ENCODE measurements around the gene CDH4. TPM values are rescaled to one million over a fixed set of nuclear protein-coding genes. Genes with fewer than 3 reads are reported as not detected.

The CDH4 gene
- total RNA-seq, 2 experiments from 2014 or later, result 0.10 to 0.15 TPM

DNA sequence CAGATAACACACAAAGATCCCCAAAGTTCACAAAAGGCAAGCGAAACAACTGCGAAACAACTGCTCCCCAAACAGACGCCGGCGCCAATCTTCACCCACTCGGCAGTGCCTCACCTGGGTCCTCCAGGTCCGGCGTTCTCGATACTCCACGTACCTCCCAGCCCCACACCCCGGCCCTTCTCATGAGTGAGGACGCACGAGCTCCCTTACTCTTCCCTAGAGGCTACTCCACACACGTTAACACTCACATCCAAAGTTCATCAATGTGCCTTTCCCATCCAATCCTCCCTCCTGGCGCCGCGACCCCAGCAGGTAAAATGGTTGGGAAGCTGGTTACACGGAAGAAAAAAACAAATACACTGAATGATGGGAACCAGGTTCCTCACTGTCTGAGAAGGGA, 736.6 kb downstream of the CDH4 start:
- no peak overlapping the region for H3K27ac Mint-ChIP-seq
- H3K27me3 Mint-ChIP-seq (ENCODE audit: low read depth), result no peaks in the 10 kb centered on the region
- intact Hi-C loops (cut with micrococcal nuclease), result no loop called here
- DNase-seq, result no peak
- H3K4me3 Mint-ChIP-seq, result no peak overlapping the region
- CTCF ChIA-PET, result no interaction called here
- H3K4me1 Mint-ChIP-seq (ENCODE audit: low read depth), result peaks cover 6% of the 10 kb centered on the region
- H3K36me3 Mint-ChIP-seq (ENCODE audit: low read depth), result peaks cover 78% of the 10 kb centered on the region
- peaks cover 25% of the 10 kb centered on the region for H3K9me3 Mint-ChIP-seq

DNA sequence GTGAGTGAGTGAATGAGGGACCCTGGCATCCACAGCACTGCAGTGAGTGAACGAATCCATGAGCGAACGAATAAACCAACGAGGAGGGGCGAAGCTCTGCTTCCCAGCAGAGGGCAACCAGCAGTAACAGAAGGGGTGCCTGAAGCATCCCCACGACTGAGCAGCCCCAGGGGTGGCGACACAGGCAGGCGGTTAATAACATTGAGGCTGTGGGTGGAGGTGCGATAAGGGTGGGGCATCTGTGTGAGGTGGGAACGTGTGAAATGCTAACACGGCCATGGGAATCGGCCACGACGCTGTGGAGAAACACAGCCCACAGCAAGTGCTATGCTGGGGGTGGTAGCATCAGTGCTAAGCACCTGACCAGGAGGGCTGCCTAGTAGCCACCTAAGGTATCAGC, 737.7 kb downstream of the CDH4 start:
- Mint-ChIP-seq H3K27me3 (ENCODE audit: low read depth) (no peaks in the 10 kb centered on the region), H3K36me3 (ENCODE audit: low read depth) (peaks cover 75% of the 10 kb centered on the region), H3K4me3 (no peak overlapping the region), H3K4me1 (ENCODE audit: low read depth) (peaks cover 2% of the 10 kb centered on the region), H3K27ac (no peak overlapping the region), H3K9me3 (peaks cover 25% of the 10 kb centered on the region)
- intact Hi-C loops (cut with micrococcal nuclease), result no loop called here
- CTCF ChIA-PET, result no interaction called here
- no peak for DNase-seq

Small RNA genes lying within 50 kb of the gene (microRNA-seq; reads per million reads assigned to microRNA genes)
- not detected for gene MIR1257 (ENCODE audit: borderline microRNAs expressed, borderline replicate concordance)
